H1 (cell line): Measurements from ENCODE around the gene LPAR6. TPM values are rescaled to one million over a fixed set of nuclear protein-coding genes. Genes with fewer than 3 reads are reported as not detected.

Source experiments
- CTCF ChIA-PET: fragments of 300-600 bp; sonication (Branson Sonifier 250); formaldehyde crosslinking; loops from one replicate; lab custom pipeline; 2021; ENCODE audit not compliant: partially characterized antibody; lab: Charles Lee
- POLR2A ChIA-PET: fragments of 300-600 bp; sonication (Branson Sonifier 250); formaldehyde crosslinking; loops from one replicate; lab custom pipeline; 2021; ENCODE audit warnings: inconsistent platforms; ENCODE audit not compliant: partially characterized antibody; lab: Charles Lee
- DNase-seq, 2 experiments: peaks; one replicate each; pipeline versions ENCODE4 v3.0.0 to v3.0.0-alpha.2; 2010 to 2022; ENCODE audit warnings: low spot score in 2 of 2, low read depth in 1 of 2, mixed read lengths in 1 of 2
- FAIRE-seq: peaks from 2 replicates; lab custom pipeline; 2011; peaks lifted over from hg19 to GRCh38; lab: Jason Lieb, UNC
- H2AFZ ChIP-seq: 2 replicates; pipeline ENCODE4 v1.8.1; 2012; ENCODE audit warnings: low read length, inconsistent platforms
- H2AK5ac ChIP-seq: 2 replicates; pipeline ENCODE4 v1.6.1; 2013; ENCODE audit warnings: low read depth, low read length
- H2BK120ac ChIP-seq: replicated peaks from 2 replicates; pipeline ENCODE3; 2013; ENCODE audit warnings: low read depth, low read length, inconsistent platforms
- H2BK12ac ChIP-seq: 2 replicates; pipeline ENCODE4 v1.6.1; 2013; ENCODE audit warnings: low read depth, low read length
- H2BK15ac ChIP-seq: 2 replicates; pipeline ENCODE4 v1.6.1; 2013; ENCODE audit warnings: low read length
- H2BK20ac ChIP-seq: 2 replicates; pipeline ENCODE4 v1.6.1; 2013; ENCODE audit warnings: low read length
- H2BK5ac ChIP-seq: 2 replicates; pipeline ENCODE4 v1.6.1; 2013; ENCODE audit warnings: low read depth, low read length
- H3K14ac ChIP-seq: 2 replicates; pipeline ENCODE4 v1.6.1; 2013; ENCODE audit warnings: inconsistent platforms; ENCODE audit not compliant: insufficient read length
- H3K18ac ChIP-seq: 2 replicates; pipeline ENCODE4 v1.6.1; 2013; ENCODE audit warnings: low read length; ENCODE audit errors: extremely low read depth
- H3K23ac ChIP-seq: 2 replicates; pipeline ENCODE4 v1.6.1; 2013; ENCODE audit warnings: inconsistent platforms; ENCODE audit not compliant: insufficient read length
- H3K23me2 ChIP-seq: 2 replicates; pipeline ENCODE4 v1.6.1; 2013; ENCODE audit warnings: low read depth, low read length
- H3K27ac ChIP-seq: 2 replicates; pipeline ENCODE4 v1.6.1; 2011; ENCODE audit warnings: low read depth, low read length, inconsistent platforms
- H3K27me3 ChIP-seq, 4 experiments: replicated peaks in 1 of 4; 1 replicate in 1 of 4; 2 replicates in 3 of 4; pipeline versions ENCODE4 v1.6.1 to v1.8.1; 2011 to 2013; ENCODE audit warnings: low read length in 3 of 4, mild to moderate bottlenecking in 3 of 4, inconsistent platforms in 2 of 4, mixed read lengths in 2 of 4, moderate library complexity in 1 of 4; ENCODE audit not compliant: control insufficient read depth in 3 of 4, insufficient read depth in 3 of 4; ENCODE audit errors: extremely low read depth in 1 of 4
- H3K36me3 ChIP-seq, 4 experiments: 2 replicates each; pipeline versions ENCODE4 v1.6.1 to v1.8.1; 2011 to 2013; ENCODE audit warnings: mild to moderate bottlenecking in 4 of 4, low read length in 3 of 4, moderate library complexity in 2 of 4, control low read depth in 1 of 4, inconsistent platforms in 1 of 4; ENCODE audit not compliant: insufficient read depth in 4 of 4, control insufficient read depth in 2 of 4
- H3K4ac ChIP-seq: replicated peaks from 2 replicates; pipeline ENCODE3; 2013; ENCODE audit warnings: low read length, low read depth, mixed read lengths, inconsistent platforms; ENCODE audit not compliant: insufficient read length
- H3K4me1 ChIP-seq, 4 experiments: replicated peaks in 1 of 4; 1 replicate in 1 of 4; 2 replicates in 3 of 4; pipeline versions ENCODE4 v1.6.1 to v1.8.1; 2011 to 2013; ENCODE audit warnings: low read length in 3 of 4, inconsistent platforms in 2 of 4, mixed read lengths in 1 of 4; ENCODE audit not compliant: insufficient read depth in 4 of 4, control insufficient read depth in 3 of 4
- H3K4me2 ChIP-seq, 2 experiments: 2 replicates each; pipeline versions ENCODE4 v1.6.1 to v1.8.1; 2011 to 2013; ENCODE audit warnings: low read depth in 2 of 2, low read length in 2 of 2, control low read depth in 1 of 2, inconsistent platforms in 1 of 2, mild to moderate bottlenecking in 1 of 2; ENCODE audit not compliant: insufficient read depth in 1 of 2
- H3K4me3 ChIP-seq, 4 experiments: fragments of 200-600, 300-600 bp in 1 of 4; sonication (generic), shearing (Covaris generic), sonication (Bioruptor Twin) in 1 of 4; 2 replicates each; pipeline versions ENCODE4 v1.5.1 to v1.8.1; 2011 to 2016; ENCODE audit warnings: low read length in 4 of 4, low read depth in 3 of 4, control low read depth in 2 of 4, inconsistent platforms in 2 of 4, mild to moderate bottlenecking in 2 of 4, mixed read lengths in 1 of 4, moderate library complexity in 1 of 4; ENCODE audit not compliant: insufficient read depth in 2 of 4; ENCODE audit errors: extremely low read depth in 1 of 4
- H3K56ac ChIP-seq: replicated peaks from 2 replicates; pipeline ENCODE3; 2013; ENCODE audit warnings: low read depth, mild to moderate bottlenecking, mixed read lengths, low read length, inconsistent platforms; ENCODE audit not compliant: insufficient read length
- H3K79me1 ChIP-seq: 2 replicates; pipeline ENCODE4 v1.6.1; 2013; ENCODE audit warnings: low read depth, low read length, control low read depth
- H3K79me2 ChIP-seq, 2 experiments: 2 replicates each; pipeline versions ENCODE4 v1.6.1 to v1.8.1; 2012 to 2013; ENCODE audit warnings: low read length in 2 of 2, mild to moderate bottlenecking in 2 of 2, inconsistent platforms in 1 of 2; ENCODE audit not compliant: insufficient read depth in 2 of 2, control insufficient read depth in 1 of 2
- H3K9ac ChIP-seq, 4 experiments: replicated peaks in 1 of 4; 1 replicate in 1 of 4; 2 replicates in 3 of 4; pipeline versions ENCODE4 v1.6.1 to v1.8.1; 2011 to 2013; ENCODE audit warnings: low read depth in 3 of 4, low read length in 3 of 4, control low read depth in 2 of 4, mild to moderate bottlenecking in 2 of 4, moderate library complexity in 2 of 4, inconsistent platforms in 1 of 4; ENCODE audit errors: extremely low read depth in 1 of 4
- H3K9me3 ChIP-seq, 2 experiments: 2 replicates each; pipeline versions ENCODE4 v1.6.1 to v1.8.1; 2012 to 2013; ENCODE audit warnings: mild to moderate bottlenecking in 2 of 2, moderate library complexity in 2 of 2, control low read depth in 1 of 2, inconsistent platforms in 1 of 2, low read depth in 1 of 2, low read length in 1 of 2, mixed read lengths in 1 of 2; ENCODE audit not compliant: insufficient read depth in 2 of 2
- H4K20me1 ChIP-seq, 2 experiments: replicated peaks in 1 of 2; 2 replicates each; pipeline versions ENCODE3 to v1.8.1; 2011 to 2013; ENCODE audit warnings: inconsistent platforms in 2 of 2, low read length in 2 of 2, mild to moderate bottlenecking in 1 of 2; ENCODE audit not compliant: insufficient read depth in 2 of 2, control insufficient read depth in 1 of 2
- H4K5ac ChIP-seq: 2 replicates; pipeline ENCODE4 v1.6.1; 2013; ENCODE audit warnings: low read length, low read depth, mixed read lengths, inconsistent platforms; ENCODE audit not compliant: insufficient read length
- H4K8ac ChIP-seq: 2 replicates; pipeline ENCODE4 v1.8.0; 2013; ENCODE audit warnings: mild to moderate bottlenecking, moderate library complexity, low read length, inconsistent platforms; ENCODE audit not compliant: insufficient read depth; ENCODE audit errors: extremely low read depth
- H4K91ac ChIP-seq: replicated peaks from 2 replicates; pipeline ENCODE3; 2013; ENCODE audit warnings: low read length, mixed read lengths, inconsistent platforms; ENCODE audit not compliant: insufficient read length
- GABPA ChIP-seq: IDR thresholded peaks from 2 replicates; pipeline ENCODE4 v1.6.1; 2011; ENCODE audit warnings: mild to moderate bottlenecking, low read length, moderate library complexity, borderline replicate concordance; ENCODE audit not compliant: insufficient read depth
- JUN ChIP-seq: IDR thresholded peaks from 2 replicates; pipeline ENCODE4 v1.6.1; 2011; ENCODE audit warnings: low read depth, mild to moderate bottlenecking, improper control_type of control experiment, low read length
- RBBP5 ChIP-seq: IDR thresholded peaks from 2 replicates; pipeline ENCODE4 v1.7.1; 2012; ENCODE audit warnings: low read depth, mild to moderate bottlenecking, inconsistent platforms, low read length, moderate library complexity, borderline replicate concordance
- ZNF274 ChIP-seq: IDR thresholded peaks from 2 replicates; pipeline ENCODE4 v1.7.0; 2012; ENCODE audit warnings: low read length, borderline replicate concordance; ENCODE audit errors: extremely low read depth
- WGBS, 2 experiments: shearing (Covaris generic) in 1 of 2; methylation state at CpG; one replicate each; pipeline versions ENCODE4 v1.1.6 to v1.1.7; 2013 to 2015; ENCODE audit warnings: low lambda C conversion rate in 2 of 2, mixed read lengths in 2 of 2, inconsistent platforms in 1 of 2, low coverage in 1 of 2, missing lambda C conversion rate in 1 of 2; ENCODE audit not compliant: insufficient replicate concordance in 2 of 2, insufficient coverage in 1 of 2, insufficient read length in 1 of 2; ENCODE audit errors: extremely low coverage in 1 of 2, missing lambda C conversion rate in 1 of 2; 5-methylcytosine and 5-hydroxymethylcytosine counted together
- polyA plus RNA-seq, 7 experiments: library from polyadenylated mRNA; depleted of rRNA in 3 of 7; stranded (reverse) in 5 of 7; unstranded in 2 of 7; fragments of >200 nt in 5 of 7; fragments of 200-250 nt in 2 of 7; gene quantifications; 1 replicate in 5 of 7; 2 replicates in 1 of 7; 4 replicates in 1 of 7; pipeline versions ENCODE4 v1.2.1 to v1.2.3, GENCODE V29; 2011 to 2013; ENCODE audit warnings: missing spikeins in 2 of 7, mixed read lengths in 2 of 7
- total RNA-seq: library from RNA; stranded (reverse); fragmentation: NEBNext Ultra II Directional; extraction: Animal tissue kit (Norgen Biotek cat#: 25700); gene quantifications from 2 replicates; pipeline ENCODE4 v1.2.1, GENCODE V29; 2021

LPAR6 gene
- total and polyA plus RNA-seq, 2 of the 8 experiments (the other 6 are each of a cell fraction or from before 2014, with no cell fraction given), result 0.50 to 0.97 TPM

- Histone ChIP-seq H2BK12ac (no peak overlapping the region), H3K27ac (no peak overlapping the region), H3K14ac (no peak overlapping the region), H2AK5ac (no peak overlapping the region), H3K23ac (no peak overlapping the region), H3K36me3 (no peaks in the 10 kb centered on the region), H3K56ac (no peak overlapping the region), H4K91ac (no peak overlapping the region), H3K79me2 (no peaks in the 10 kb centered on the region), H3K23me2 (no peaks in the 10 kb centered on the region), H3K4ac (no peak overlapping the region), H3K27me3 (no peaks in the 10 kb centered on the region), H3K18ac (no peak overlapping the region), H3K4me3 (no peak overlapping the region), H4K20me1 (no peaks in the 10 kb centered on the region), H2BK15ac (no peak overlapping the region), H3K4me1 (no peaks in the 10 kb centered on the region), H3K9me3 (no peaks in the 10 kb centered on the region), H4K8ac (no peak overlapping the region), H4K5ac (no peak overlapping the region), H2AFZ (no peak overlapping the region), H3K9ac (no peak overlapping the region), H3K79me1 (no peaks in the 10 kb centered on the region), H2BK20ac (no peak overlapping the region), H2BK120ac (no peak overlapping the region), H2BK5ac (no peak overlapping the region), H3K4me2 (no peak overlapping the region)
- DNase-seq (no peak), FAIRE-seq (no peak)
- WGBS, 2 experiments, result 92% methylated on average over 8 of the region's 8 CpGs; no CpG with 5 or more reads in 1 of the 2 experiments
- ChIA-PET POLR2A (no interaction called here), CTCF (no interaction called here)
- no peak for TF ChIP-seq GABPA
- no peak for TF ChIP-seq JUN
- TF ChIP-seq ZNF274, result no peak
- TF ChIP-seq RBBP5, result no peak
These were observed 26.1 kb downstream of the LPAR6 start for GRCh38 chr13:48386816-48387215.
